GM23338 (cell line): Measurements from ENCODE around the gene LRMDA.

Experiments used
- EZH2 ChIP-seq: fragments of 200-600 bp; sonication (generic); IDR thresholded peaks from one replicate; pipeline ENCODE4 v1.8.0; 2017; ENCODE audit warnings: antibody characterized with exemption, mild to moderate bottlenecking, low read depth; ENCODE audit not compliant: unreplicated experiment
- EZH2phosphoT487 ChIP-seq: fragments of 200-600 bp; sonication (generic); IDR thresholded peaks from one replicate; pipeline ENCODE4 v1.8.1; 2018; ENCODE audit warnings: antibody characterized with exemption; ENCODE audit not compliant: unreplicated experiment
- POLR2AphosphoS5 ChIP-seq: IDR thresholded peaks from 2 replicates; pipeline ENCODE4 v1.6.1; 2016; ENCODE audit warnings: antibody characterized with exemption, low read depth
- TF ChIP-seq, protein P1 (sequence below), 2 experiments: fragments of 200-600 bp in 1 of 2; sonication (generic) in 1 of 2; conservative IDR thresholded peaks; 2 replicates each; pipeline versions ENCODE4 v1.5.1 to v1.6.1; 2016 to 2017; ENCODE audit warnings: antibody characterized with exemption in 2 of 2, low read depth in 2 of 2, mild to moderate bottlenecking in 2 of 2, moderate library complexity in 1 of 2
- TF ChIP-seq, protein P2 (sequence below): IDR thresholded peaks from one replicate; pipeline ENCODE4 v1.6.1; 2018; ENCODE audit warnings: antibody characterized with exemption; ENCODE audit not compliant: unreplicated experiment

DNA sequence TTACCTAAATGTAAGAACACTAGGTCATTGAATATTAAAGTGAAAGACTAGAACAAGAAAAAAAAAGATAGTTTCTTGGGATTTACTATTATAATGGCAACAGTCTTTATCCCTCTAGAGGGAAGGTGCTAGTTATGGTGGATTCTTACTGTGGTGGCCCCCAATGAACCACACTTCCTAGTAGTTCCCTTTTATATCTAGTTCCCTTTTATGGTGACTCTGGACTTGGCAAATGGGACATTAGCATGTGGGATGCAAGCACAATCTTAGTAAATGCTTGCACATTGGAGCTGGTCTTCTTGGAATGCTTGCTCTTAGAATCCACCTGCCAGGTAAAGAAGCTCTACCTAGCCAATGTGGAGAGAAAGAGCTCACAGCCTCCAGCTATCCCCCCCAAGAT is 430.2 kb downstream of the LRMDA start:
- TF ChIP-seq, protein P1, sequence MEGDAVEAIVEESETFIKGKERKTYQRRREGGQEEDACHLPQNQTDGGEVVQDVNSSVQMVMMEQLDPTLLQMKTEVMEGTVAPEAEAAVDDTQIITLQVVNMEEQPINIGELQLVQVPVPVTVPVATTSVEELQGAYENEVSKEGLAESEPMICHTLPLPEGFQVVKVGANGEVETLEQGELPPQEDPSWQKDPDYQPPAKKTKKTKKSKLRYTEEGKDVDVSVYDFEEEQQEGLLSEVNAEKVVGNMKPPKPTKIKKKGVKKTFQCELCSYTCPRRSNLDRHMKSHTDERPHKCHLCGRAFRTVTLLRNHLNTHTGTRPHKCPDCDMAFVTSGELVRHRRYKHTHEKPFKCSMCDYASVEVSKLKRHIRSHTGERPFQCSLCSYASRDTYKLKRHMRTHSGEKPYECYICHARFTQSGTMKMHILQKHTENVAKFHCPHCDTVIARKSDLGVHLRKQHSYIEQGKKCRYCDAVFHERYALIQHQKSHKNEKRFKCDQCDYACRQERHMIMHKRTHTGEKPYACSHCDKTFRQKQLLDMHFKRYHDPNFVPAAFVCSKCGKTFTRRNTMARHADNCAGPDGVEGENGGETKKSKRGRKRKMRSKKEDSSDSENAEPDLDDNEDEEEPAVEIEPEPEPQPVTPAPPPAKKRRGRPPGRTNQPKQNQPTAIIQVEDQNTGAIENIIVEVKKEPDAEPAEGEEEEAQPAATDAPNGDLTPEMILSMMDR (conservative IDR thresholded peaks at IDR 0.05; ENCODE audit: low read depth in 2 of 2): no peak
- no peak for TF ChIP-seq EZH2
- TF ChIP-seq, protein P2, sequence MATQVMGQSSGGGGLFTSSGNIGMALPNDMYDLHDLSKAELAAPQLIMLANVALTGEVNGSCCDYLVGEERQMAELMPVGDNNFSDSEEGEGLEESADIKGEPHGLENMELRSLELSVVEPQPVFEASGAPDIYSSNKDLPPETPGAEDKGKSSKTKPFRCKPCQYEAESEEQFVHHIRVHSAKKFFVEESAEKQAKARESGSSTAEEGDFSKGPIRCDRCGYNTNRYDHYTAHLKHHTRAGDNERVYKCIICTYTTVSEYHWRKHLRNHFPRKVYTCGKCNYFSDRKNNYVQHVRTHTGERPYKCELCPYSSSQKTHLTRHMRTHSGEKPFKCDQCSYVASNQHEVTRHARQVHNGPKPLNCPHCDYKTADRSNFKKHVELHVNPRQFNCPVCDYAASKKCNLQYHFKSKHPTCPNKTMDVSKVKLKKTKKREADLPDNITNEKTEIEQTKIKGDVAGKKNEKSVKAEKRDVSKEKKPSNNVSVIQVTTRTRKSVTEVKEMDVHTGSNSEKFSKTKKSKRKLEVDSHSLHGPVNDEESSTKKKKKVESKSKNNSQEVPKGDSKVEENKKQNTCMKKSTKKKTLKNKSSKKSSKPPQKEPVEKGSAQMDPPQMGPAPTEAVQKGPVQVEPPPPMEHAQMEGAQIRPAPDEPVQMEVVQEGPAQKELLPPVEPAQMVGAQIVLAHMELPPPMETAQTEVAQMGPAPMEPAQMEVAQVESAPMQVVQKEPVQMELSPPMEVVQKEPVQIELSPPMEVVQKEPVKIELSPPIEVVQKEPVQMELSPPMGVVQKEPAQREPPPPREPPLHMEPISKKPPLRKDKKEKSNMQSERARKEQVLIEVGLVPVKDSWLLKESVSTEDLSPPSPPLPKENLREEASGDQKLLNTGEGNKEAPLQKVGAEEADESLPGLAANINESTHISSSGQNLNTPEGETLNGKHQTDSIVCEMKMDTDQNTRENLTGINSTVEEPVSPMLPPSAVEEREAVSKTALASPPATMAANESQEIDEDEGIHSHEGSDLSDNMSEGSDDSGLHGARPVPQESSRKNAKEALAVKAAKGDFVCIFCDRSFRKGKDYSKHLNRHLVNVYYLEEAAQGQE: no peak
- no peak for TF ChIP-seq POLR2AphosphoS5
- TF ChIP-seq EZH2phosphoT487: no peak
